HepG2 (cell line): ENCODE data around the gene FKBP10. TPM values are rescaled to one million over a fixed set of nuclear protein-coding genes. Genes with fewer than 3 reads are reported as not detected.

Experiments used
- FLYWCH1 ChIP-seq: sonication (generic); formaldehyde crosslinking; IDR thresholded peaks from 2 replicates; pipeline ENCODE4 v1.8.1; 2023; ENCODE audit warnings: mild to moderate bottlenecking, missing genetic modification reagents
- HOXA5 ChIP-seq: sonication (generic); formaldehyde crosslinking; IDR thresholded peaks from 2 replicates; pipeline ENCODE4 v1.4.0; 2020; ENCODE audit warnings: missing genetic modification reagents
- HOXA9 ChIP-seq: sonication (generic); formaldehyde crosslinking; IDR thresholded peaks from 2 replicates; pipeline ENCODE4 v1.8.1; 2022; ENCODE audit warnings: missing genetic modification reagents, mild to moderate bottlenecking, moderate library complexity, borderline replicate concordance
- KLF12 ChIP-seq: sonication (generic); formaldehyde crosslinking; IDR thresholded peaks from 2 replicates; pipeline ENCODE4 v1.4.0; 2020; ENCODE audit warnings: missing genetic modification reagents, borderline replicate concordance
- LCORL ChIP-seq, 2 experiments: fragments of 450-650 bp in 1 of 2; sonication (generic) in 1 of 2; formaldehyde crosslinking in 1 of 2; IDR thresholded peaks; 2 replicates each; pipeline versions ENCODE4 v1.5.0 to v1.6.1; 2017 to 2020; ENCODE audit warnings: antibody characterized with exemption in 1 of 2, missing genetic modification reagents in 1 of 2
- MIXL1 ChIP-seq: IDR thresholded peaks from 2 replicates; pipeline ENCODE4 v1.6.1; 2016
- NAIF1 ChIP-seq: sonication (generic); formaldehyde crosslinking; IDR thresholded peaks from 2 replicates; pipeline ENCODE4 v1.5.0; 2020; ENCODE audit warnings: mild to moderate bottlenecking, missing genetic modification reagents, borderline replicate concordance
- NCOA1 ChIP-seq: sonication (generic); formaldehyde crosslinking; IDR thresholded peaks from 2 replicates; pipeline ENCODE4 v1.9.0; 2021; ENCODE audit warnings: missing genetic modification reagents
- NR2F2 ChIP-seq: IDR thresholded peaks from 2 replicates; pipeline ENCODE4 v1.6.1; 2012; ENCODE audit warnings: low read depth, inconsistent platforms, borderline replicate concordance
- PLRG1 ChIP-seq: fragments of 450-650 bp; conservative IDR thresholded peaks from 2 replicates; pipeline ENCODE4 v1.6.1; 2016
- POLR2A ChIP-seq, 2 experiments: IDR thresholded peaks; 2 replicates each; pipeline ENCODE4 v1.6.1; 2011; ENCODE audit warnings: low read depth in 2 of 2, low read length in 2 of 2, mild to moderate bottlenecking in 1 of 2, moderate library complexity in 1 of 2; ENCODE audit not compliant: insufficient read depth in 1 of 2
- PRPF4 ChIP-seq: fragments of 200-400 bp; formaldehyde crosslinking; IDR thresholded peaks from 2 replicates; pipeline ENCODE4 v1.6.1; 2016; ENCODE audit warnings: low read length, low read depth; ENCODE audit not compliant: poor library complexity, severe bottlenecking
- RELA ChIP-seq: sonication (generic); formaldehyde crosslinking; IDR thresholded peaks from 2 replicates; pipeline ENCODE4 v1.4.0; 2020; ENCODE audit warnings: missing genetic modification reagents
- SNRNP70 ChIP-seq: fragments of 200-400 bp; formaldehyde crosslinking; IDR thresholded peaks from 2 replicates; pipeline ENCODE4 v1.6.1; 2017; ENCODE audit warnings: mild to moderate bottlenecking, low read depth, low read length, moderate library complexity
- STAG1 ChIP-seq: sonication (generic); formaldehyde crosslinking; IDR thresholded peaks from 2 replicates; pipeline ENCODE4 v1.4.0; 2020; ENCODE audit warnings: missing genetic modification reagents
- TAF15 ChIP-seq: fragments of 200-400 bp; formaldehyde crosslinking; IDR thresholded peaks from one replicate; pipeline ENCODE4 v1.6.1; 2018; ENCODE audit warnings: mild to moderate bottlenecking, low read depth, low read length; ENCODE audit not compliant: poor library complexity, severe bottlenecking
- ZBTB4 ChIP-seq: sonication (generic); formaldehyde crosslinking; IDR thresholded peaks from 2 replicates; pipeline ENCODE4 v1.4.0; 2020; ENCODE audit warnings: missing genetic modification reagents, mild to moderate bottlenecking, borderline replicate concordance
- ZFP82 ChIP-seq: sonication (generic); formaldehyde crosslinking; IDR thresholded peaks from 2 replicates; pipeline ENCODE4 v1.5.1; 2020; ENCODE audit warnings: mild to moderate bottlenecking, missing genetic modification reagents, borderline replicate concordance
- ZKSCAN5 ChIP-seq: sonication (generic); formaldehyde crosslinking; IDR thresholded peaks from 2 replicates; pipeline ENCODE4 v1.5.1; 2020; ENCODE audit warnings: mild to moderate bottlenecking, missing genetic modification reagents
- ZNF430 ChIP-seq: sonication (generic); formaldehyde crosslinking; IDR thresholded peaks from 2 replicates; pipeline ENCODE4 v1.9.0; 2021; ENCODE audit warnings: mild to moderate bottlenecking, missing genetic modification reagents
- ZNF431 ChIP-seq: sonication (generic); formaldehyde crosslinking; IDR thresholded peaks from 2 replicates; pipeline ENCODE4 v1.9.0; 2022; ENCODE audit warnings: missing genetic modification reagents, low read depth, mild to moderate bottlenecking, borderline replicate concordance
- ZNF432 ChIP-seq: sonication (generic); formaldehyde crosslinking; IDR thresholded peaks from 2 replicates; pipeline ENCODE4 v1.5.0; 2020; ENCODE audit warnings: missing genetic modification reagents, mild to moderate bottlenecking, borderline replicate concordance
- ZNF530 ChIP-seq: sonication (generic); formaldehyde crosslinking; IDR thresholded peaks from 2 replicates; pipeline ENCODE4 v1.5.0; 2020; ENCODE audit warnings: low read depth, mild to moderate bottlenecking, missing genetic modification reagents
- ZSCAN25 ChIP-seq: sonication (generic); formaldehyde crosslinking; IDR thresholded peaks from 2 replicates; pipeline ENCODE4 v1.8.0; 2022; ENCODE audit warnings: mild to moderate bottlenecking, missing genetic modification reagents
- ZSCAN5A ChIP-seq: sonication (generic); formaldehyde crosslinking; IDR thresholded peaks from 2 replicates; pipeline ENCODE4 v1.8.0; 2022; ENCODE audit warnings: mild to moderate bottlenecking, missing genetic modification reagents, borderline replicate concordance
- polyA plus RNA-seq, 8 experiments: library from polyadenylated mRNA; depleted of rRNA in 3 of 8; stranded (reverse) in 7 of 8; unstranded in 1 of 8; fragments of >200 nt; fragmentation: Illumina TruSeq in 4 of 8; extraction: Trizol in 4 of 8; gene quantifications; 2 replicates each; pipeline versions ENCODE4 v1.2.1 to v1.2.3, GENCODE V29; 2011 to 2016; ENCODE audit warnings: low read depth in 4 of 8, missing spikeins in 1 of 8, mixed read lengths in 1 of 8; ENCODE audit not compliant: insufficient read depth in 1 of 8
- total RNA-seq, 5 experiments: library from RNA; depleted of rRNA; stranded (reverse); fragments of >200 nt; fragmentation: Illumina TruSeq; extraction: Trizol; gene quantifications; 2 replicates each; pipeline ENCODE4 v1.2.3, GENCODE V29; 2016; ENCODE audit warnings: low read depth in 1 of 5
- TF ChIP-seq, protein P1 (sequence below): IDR thresholded peaks from 2 replicates; pipeline ENCODE4 v1.6.1; 2016; ENCODE audit warnings: mild to moderate bottlenecking

Gene FKBP10
- total and polyA plus RNA-seq, 2 of the 13 experiments (the other 11 are each of a cell fraction or from before 2014, with no cell fraction given), result 149 to 573 TPM

DNA sequence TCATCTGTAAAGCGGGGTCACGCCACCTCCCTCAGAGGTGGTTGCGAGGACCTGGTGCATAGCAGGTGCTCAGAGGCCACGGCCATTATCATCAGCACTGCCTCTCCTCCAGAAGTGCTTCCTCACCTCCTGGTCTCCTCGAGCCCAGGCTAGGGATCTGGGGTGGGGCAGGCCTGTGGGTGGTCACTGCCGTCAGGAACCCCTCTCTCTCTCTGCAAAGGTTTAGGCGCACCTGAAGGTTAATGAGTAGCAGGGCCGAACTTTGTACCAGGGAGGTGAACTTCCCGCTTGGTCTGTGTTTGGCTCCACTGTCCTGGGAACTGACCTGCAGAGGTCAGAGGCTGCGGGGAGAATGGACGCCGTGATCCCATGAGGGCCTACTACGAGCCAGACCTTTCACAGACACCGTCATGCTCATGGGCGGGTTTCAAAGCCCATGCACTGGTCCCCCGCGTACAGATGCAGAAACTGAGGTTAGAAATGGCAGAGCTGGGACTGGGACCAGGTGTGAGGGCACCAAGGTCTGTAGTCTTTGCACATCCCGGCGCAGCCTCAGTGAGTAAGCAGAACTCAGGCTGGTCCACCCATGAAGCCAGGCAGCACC is 40.1 kb upstream of the FKBP10 start (continued):
- TF ChIP-seq, protein P1, sequence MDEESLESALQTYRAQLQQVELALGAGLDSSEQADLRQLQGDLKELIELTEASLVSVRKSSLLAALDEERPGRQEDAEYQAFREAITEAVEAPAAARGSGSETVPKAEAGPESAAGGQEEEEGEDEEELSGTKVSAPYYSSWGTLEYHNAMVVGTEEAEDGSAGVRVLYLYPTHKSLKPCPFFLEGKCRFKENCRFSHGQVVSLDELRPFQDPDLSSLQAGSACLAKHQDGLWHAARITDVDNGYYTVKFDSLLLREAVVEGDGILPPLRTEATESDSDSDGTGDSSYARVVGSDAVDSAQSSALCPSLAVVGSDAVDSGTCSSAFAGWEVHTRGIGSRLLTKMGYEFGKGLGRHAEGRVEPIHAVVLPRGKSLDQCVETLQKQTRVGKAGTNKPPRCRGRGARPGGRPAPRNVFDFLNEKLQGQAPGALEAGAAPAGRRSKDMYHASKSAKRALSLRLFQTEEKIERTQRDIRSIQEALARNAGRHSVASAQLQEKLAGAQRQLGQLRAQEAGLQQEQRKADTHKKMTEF, result no peak
- no peak; the same call in 1 of the 2 replicates for TF ChIP-seq NCOA1 (CRISPR knock-in tag)
- peak; percentile 56 to 71; a peak in 3 of 4 replicates for TF ChIP-seq POLR2A (IDR thresholded peaks at IDR 0.05; ENCODE audit: insufficient read depth in 1 of 2, low read depth in 2 of 2, low read length in 2 of 2)
- TF ChIP-seq TAF15, result no peak
- peak; percentile 87 for TF ChIP-seq ZKSCAN5
- no peak for TF ChIP-seq ZNF432 (CRISPR knock-in tag)
- TF ChIP-seq ZSCAN25, result peak; percentile 86
- no peak for TF ChIP-seq ZSCAN5A (CRISPR knock-in tag)
- no peak; the same call in 1 of the 2 replicates for TF ChIP-seq ZNF430 (CRISPR knock-in tag)
- peak; percentile 95 for TF ChIP-seq MIXL1
- TF ChIP-seq SNRNP70, result no peak
- TF ChIP-seq ZFP82 (CRISPR knock-in tag), result no peak
- no peak for TF ChIP-seq HOXA9 (CRISPR knock-in tag)
- TF ChIP-seq KLF12 (CRISPR knock-in tag), result peak; percentile 91; the same call in 1 of the 2 replicates
- TF ChIP-seq NR2F2, result peak; percentile 91
- no peak for TF ChIP-seq RELA (CRISPR knock-in tag)
- no peak for TF ChIP-seq NAIF1 (CRISPR knock-in tag)
- TF ChIP-seq PRPF4, result no peak
- no peak for TF ChIP-seq PLRG1
- TF ChIP-seq ZNF431, result no peak
- no peak for TF ChIP-seq ZNF530 (CRISPR knock-in tag)
- no peak for TF ChIP-seq FLYWCH1 (CRISPR knock-in tag)
- TF ChIP-seq LCORL (IDR thresholded peaks at IDR 0.05), result no peak
- peak; percentile 99 for TF ChIP-seq LCORL (CRISPR knock-in tag; IDR thresholded peaks at IDR 0.05)
- TF ChIP-seq HOXA5 (CRISPR knock-in tag), result 0 out of 2 replicates have a peak, but pooled peaks have one; percentile 59
- TF ChIP-seq ZBTB4 (CRISPR knock-in tag), result no peak
- TF ChIP-seq STAG1 (CRISPR knock-in tag), result 0 out of 2 replicates have a peak, but pooled peaks have one; percentile 8
